SH-SY5Y (cell line): ENCODE measurements around the gene PPFIA4.

Experiments
- GATA2 ChIP-seq: IDR thresholded peaks from 2 replicates; pipeline ENCODE4 v1.6.1; 2011; ENCODE audit warnings: mild to moderate bottlenecking, low read depth, low read length
- GATA3 ChIP-seq: IDR thresholded peaks from 2 replicates; pipeline ENCODE4 v1.6.1; 2011; ENCODE audit warnings: low read depth, mild to moderate bottlenecking, low read length, moderate library complexity

Gene PPFIA4

DNA sequence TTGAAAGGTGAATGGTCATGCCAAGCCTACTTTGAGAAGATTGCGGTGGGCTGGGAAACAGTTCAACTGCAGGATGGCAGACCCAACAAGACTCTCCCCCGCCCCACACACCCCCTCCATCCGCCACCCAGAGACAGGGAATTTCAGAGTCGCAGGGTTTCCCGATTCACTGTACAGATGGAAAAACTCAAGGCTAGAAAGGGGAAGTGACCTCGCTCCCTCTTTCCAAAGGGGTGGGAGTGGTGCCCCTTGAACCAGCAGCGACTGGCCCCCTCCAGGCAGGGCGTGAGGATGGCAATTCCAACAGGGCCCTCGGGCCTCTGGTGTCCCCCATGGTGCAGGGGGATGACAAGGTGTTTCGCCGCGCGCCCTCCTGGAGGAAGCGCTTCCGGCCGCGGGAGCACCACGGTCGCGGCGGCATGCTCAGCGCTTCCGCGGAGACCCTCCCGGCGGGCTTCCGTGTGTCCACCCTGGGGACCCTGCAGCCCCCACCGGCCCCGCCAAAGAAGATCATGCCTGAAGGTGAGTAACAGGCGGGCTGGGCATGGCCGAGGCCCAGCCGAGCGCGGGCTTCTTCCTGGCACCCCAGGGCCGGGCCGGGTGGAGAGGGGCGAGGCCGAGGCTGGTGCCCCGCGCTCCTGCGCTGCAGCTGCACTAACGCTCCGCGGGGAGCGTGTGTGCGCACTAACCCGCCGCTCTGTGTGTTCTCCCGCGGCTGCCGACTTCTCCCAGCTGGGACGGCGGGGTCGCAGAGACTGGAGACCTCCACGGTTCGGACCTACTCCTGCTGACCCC lies 49.1 kb downstream of the PPFIA4 start:
- TF ChIP-seq GATA3: no peak
- no peak for TF ChIP-seq GATA2

DNA sequence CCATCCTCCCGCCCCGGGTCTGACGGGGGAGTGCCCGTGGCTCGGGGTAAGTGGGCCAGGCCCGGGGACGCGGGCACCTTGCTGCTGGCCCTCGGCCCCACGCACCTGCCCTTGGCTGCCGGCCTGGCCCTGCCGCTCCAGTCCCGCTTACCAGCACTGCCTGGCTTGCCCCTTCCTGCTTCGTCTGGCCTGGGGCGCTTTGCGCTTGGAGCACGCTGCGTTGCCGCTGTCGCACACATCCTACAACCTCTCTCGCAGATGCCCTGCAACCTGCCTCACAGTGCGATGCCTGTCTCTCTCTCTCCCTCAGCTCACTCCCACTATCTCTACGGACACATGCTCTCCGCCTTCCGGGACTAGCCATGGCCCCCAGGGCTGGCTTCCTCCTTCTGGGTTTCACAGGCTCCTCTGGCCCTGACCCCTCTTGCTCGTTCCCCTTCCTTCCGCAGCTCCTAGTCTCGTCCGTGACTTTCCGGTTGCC lies 49.8 kb downstream of the PPFIA4 start:
- TF ChIP-seq GATA2: no peak
- TF ChIP-seq GATA3: no peak

DNA sequence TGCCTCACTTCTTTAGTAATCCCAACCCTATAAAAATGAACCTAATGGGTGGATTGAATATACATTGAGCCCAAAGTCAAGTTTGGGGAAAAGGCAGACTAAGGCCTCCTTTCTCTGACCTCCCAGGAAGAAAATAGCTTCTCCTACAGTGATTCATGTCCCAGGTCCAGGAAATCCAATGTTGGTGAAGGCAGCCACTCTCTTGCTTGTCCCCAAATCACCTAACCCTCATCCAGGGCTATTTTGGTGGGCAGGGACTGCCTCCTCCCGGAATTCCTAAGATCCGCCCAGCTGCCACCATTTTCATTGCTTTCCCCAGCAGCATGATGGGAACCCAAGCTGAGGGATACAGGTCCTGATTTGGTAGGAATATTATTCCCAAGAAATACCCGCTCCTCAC lies 51.1 kb downstream of the PPFIA4 start:
- TF ChIP-seq GATA3: no peak
- no peak for TF ChIP-seq GATA2

DNA sequence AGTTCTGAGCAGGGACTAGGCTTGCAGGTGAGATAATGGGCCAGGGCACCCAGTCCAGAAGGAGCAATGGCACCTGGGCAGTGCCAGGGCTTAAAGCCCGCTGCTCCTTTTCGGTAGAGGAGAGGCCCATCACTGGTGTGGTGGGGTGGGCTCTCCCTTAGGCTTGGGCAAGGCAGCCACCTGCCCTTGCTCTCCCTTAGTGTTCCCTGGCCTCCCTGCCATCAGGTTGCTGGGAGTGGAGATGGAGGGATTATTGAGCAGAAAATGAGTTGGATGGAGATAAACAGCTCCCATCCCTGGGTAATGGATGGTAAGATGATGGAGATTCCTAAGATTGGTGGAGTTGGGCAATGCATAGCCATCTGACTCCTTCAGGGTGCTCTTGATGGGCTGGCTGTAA lies 51.7 kb downstream of the PPFIA4 start:
- TF ChIP-seq GATA2 (no peak), GATA3 (no peak)

DNA sequence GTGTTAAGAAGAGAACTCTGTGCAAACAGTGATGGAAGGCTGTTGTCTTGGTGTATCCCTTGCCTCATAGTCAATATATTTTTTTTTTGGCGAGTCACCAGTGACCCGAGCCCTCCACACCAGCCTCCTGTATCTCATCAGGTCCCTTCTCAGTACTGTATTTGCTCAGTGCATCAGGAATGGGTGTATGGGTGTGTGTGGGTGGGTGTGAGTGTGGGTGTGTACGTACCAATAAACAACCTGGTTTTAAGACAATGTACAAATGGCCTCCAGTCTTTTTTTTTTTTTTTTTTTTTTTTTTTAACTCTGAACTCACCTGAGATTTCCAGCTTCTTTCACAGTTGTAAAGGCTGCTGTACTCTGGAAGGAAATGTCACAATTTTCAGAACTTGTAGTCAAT lies 52.2 kb downstream of the PPFIA4 start:
- no peak for TF ChIP-seq GATA3
- TF ChIP-seq GATA2: no peak

DNA sequence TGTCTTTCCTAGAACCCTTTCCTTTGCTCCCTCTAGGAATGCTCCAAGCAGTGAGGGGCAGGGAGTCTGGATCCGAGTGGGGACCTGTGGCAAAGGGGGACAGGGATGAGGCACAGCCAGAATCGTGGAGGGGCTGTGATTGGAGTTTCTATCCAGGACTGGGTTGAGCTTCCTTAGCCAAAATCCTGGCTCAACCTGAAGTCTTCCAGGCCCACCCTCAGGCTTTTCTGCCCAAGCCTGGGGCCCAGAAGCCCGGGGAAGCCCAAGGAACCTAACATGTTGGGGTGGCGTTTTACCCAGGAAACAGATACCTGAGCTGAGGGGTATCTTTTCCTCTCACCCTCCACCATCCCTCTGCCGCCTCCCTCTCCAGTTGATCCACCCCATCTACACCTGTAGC lies 54.2 kb downstream of the PPFIA4 start:
- no peak for TF ChIP-seq GATA2
- no peak for TF ChIP-seq GATA3

DNA sequence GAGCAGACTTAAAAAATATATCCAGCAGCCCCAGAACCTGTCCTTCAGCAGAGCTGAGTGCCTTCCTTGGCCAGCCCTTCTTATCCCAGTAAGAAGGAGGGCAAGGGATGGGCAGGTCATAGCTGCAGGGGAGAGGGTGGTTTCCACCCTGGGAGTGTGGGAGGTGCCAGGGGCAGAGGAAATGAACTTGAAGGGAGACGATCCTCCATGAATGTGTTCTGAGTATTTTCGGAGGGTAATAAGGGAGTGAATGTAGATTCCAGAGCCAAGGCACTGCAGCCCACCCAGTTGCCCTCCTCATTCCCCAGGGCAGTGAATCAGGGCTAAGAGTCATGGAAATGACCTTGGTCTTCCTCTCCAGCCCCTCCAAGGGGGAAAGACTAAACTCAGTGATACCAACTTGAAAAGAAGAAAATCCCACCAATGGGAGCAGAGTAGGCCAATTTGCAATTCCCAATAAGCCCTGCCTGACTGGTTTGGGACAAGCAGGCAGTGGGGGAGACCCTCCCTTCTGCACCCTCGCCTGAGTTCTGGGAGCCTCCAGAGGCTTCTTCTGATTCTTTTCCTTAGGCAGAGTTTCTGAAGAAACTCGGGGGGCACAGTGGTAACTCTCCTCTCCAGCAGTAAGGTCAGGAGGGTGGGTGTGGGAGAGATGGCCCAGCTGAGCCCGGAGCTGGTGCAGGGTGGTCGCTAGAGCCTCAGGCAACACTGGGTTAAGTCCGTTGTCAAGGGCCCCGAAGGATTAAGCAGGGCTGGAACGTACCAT lies 55.4 kb downstream of the PPFIA4 start:
- TF ChIP-seq GATA3 (no peak), GATA2 (no peak)

DNA sequence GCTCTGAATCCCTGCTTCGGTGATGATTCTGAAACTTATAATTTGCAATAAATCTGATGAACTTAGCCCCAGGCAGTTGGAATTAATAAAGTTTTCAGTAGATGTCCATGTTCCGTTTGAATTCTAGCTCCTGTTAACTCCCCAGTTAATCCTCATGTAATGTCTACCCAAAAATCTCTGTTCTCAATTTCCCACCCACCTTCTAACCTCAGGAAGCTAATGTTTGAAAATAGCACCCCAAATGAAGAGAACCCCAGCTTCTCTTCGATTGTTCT lies 55.9 kb downstream of the PPFIA4 start:
- no peak for TF ChIP-seq GATA3
- TF ChIP-seq GATA2: no peak

DNA sequence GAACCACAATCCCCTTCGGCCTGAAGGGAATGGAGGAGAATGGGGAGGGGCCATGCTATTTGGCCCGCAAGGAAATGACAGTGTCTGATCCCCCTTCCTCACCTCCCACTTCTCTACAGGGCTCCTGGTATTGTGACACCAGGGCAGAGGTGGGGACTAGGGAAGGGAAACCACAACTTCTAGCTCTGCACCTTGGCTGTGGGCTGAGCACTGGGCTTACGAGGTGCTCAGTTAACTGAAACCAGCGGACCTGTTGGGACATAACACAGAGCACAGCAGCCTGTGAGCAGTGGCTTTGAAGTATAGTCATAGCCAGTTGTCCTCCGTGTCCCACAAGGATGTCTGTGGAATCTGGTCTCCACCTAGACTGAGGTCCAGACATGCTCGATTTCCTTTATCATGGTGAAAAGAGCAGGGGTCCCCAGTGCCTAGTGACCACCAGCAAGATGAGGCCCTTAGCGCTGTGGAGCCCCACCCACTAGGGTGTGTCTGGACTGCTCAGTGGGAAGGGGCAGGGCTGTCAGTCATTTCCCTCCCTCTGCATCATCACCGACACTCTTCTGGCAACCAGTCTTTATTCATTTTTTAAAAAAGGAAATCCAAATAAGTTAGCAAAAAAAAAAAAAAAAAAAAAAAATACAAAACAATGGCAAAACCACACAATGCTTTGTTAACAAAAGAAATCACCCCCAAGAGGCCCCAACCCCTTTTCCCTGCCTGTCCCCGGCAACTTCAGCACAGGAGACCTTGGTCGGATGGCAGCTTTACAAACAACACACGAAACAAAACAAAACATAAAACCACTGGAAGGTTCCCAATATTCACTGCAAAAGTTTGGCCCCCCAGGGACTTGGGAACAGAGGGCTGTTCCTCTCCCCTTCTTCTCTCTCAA lies 56.5 kb downstream of the PPFIA4 start:
- TF ChIP-seq GATA2: no peak
- no peak for TF ChIP-seq GATA3

DNA sequence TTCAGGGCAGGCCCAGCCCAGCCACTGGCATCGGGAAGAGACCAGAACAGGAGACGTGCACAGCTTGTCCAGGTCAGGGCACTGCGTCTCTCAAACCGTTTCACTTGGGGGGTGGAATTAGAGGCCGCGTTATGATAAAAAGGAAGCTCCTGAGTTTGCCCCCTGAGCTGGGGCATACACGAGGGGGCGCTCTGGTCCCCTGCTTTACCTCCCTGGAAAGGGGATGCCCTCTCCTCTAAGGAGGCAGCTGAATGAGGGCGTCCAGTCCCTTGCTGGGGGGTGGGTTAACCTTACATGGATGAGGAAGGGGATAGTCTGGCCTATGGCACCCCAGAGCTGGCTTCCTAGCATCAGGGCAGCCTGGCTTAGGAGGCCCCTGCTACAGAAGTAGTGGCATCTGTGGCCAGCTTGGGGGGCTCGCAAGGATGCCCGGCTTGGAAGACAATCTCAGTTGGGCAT lies 57.2 kb downstream of the PPFIA4 start:
- TF ChIP-seq GATA2 (no peak), GATA3 (no peak)

DNA sequence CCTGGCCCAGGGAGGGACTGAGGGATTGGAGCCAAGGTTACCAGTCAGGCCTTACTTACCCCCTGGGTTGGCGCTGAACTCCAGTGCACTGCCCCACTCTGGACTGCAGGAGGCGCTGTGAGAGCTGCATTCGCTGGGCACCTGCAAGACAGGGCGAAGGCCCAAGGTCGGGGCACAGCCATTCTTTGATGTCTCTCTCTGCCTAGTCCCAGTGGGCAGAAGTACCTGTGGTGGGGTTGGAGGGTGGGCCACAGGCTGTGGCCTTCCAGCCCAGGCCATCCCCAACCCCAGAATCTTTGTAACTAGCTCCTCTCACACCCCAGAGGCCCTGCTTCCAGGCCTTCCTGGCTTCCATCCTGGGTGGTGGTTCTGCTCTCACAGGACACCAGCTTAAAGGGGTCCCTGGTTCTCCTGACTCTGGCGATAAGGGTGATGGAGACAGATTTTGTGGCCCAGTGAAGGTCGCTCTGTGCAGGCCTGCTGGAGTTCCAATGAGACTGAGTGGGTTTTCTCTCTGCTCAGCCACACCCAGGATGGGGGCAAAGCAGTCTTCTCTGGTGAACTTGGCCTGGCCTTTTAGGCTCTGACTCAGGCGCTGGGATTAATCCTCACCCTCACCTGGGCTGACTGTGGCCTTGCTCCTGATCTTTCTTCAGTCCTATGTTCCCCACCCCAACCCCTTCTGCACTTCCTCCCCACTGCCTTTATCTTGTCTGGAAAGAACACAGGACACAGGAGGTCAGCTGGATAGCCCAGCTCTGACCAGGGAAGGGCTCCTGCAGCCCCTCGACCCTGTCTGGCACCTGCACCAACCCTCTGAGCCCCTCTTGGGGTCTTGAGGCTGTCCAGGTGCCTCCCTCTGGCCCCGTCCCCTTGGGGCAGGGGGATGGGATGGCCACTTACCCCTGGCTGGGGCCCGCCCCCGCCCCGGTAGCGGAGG lies 58.6 kb downstream of the PPFIA4 start:
- no peak for TF ChIP-seq GATA3
- no peak for TF ChIP-seq GATA2

DNA sequence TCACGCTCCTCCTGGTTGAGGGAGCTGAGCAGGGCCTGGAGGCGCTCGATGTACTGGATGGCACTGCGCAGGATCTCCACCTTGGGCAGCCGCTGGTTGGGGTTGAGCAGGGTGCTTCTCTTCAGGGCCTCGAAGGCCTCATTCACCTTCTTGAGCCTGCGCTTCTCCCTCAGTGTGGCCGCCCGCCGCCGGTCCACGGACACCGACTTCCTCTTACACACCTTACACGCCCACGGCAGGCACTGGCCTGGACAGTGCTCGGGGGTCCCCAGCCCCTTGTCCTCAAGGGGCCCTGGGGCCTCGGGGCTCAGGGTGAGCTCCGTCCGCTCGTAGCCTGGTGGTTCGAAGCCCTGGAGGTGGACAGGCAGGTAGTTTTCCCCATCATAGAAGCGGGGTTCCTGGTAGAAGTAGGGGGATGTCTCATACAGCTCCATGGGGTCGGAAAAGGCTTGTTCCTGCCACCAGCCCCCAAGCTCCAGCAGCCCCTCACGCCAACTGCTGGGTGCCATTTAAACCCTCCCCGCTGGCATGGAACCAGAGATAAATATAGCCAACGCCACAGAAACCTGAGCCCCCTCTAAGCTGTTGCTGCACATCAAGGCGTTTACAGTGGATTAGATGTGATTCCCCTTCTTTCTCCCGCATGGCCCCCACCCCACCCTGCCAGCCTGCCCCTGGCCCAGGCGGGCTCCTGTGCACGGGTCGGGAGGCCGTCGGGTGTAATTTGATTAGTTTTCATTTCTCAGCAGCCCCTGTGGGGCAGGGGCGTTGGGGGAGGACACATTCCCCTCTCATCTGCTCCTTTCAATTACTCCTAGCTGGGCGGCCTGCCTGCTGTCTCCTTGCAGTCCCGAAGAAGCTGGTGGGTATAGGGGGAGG lies 59.5 kb downstream of the PPFIA4 start, which contains the start of gene MYOG:
Gene MYOG (minus strand): TSS at position 485 of the 879 bp plus-strand sequence. CDS start 51 bp downstream, at position 434.
- no peak for TF ChIP-seq GATA3
- no peak for TF ChIP-seq GATA2
